ENCODE data around the gene PRDX2.

PRDX2 gene

DNA sequence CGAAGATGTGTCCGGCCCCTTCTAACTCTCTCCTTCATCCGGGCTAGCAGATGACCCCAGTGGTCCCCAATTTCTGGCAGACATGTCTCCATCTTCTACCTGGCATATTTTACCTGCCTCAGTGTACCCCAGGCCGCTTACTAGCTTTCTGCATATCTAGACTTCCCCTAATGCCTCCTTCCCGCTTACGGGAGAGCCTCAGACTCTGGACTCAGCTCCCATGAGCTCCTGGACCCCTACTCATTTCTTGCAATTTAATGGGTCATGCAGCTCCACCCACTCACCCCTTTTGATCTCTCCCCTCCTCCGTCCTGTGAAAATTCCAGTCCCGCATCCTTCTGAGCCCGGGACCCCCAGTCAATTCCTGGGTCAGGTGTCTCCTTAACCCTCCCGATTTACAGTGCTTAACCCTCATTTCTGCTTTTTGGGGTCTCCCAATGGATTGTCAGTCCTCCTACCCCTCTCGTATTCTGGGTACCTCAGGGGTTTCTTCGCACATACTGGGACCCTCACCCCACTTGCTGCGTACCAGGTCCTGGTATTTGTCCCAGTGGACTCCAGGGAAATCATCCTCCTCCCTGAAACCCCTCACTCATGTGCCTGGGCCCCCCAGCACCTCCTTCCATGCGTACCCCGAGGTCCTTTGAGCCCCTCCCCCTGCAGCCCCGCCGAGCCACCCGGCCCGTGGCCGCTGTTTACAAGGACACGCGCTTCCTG lies 10.8 kb downstream of the PRDX2 start:
- Histone ChIP-seq H3K36me3 (ENCODE audit: control insufficient read depth, insufficient read depth, low read length) (no peaks in the 10 kb centered on the region), H3K27me3 (replicated peaks; ENCODE audit: control insufficient read depth, insufficient read depth, low read length) (no peaks in the 10 kb centered on the region), H3K4me3 (replicated peaks; ENCODE audit: low read depth, low read length) (peak overlapping the region; percentile 96)
- TF ChIP-seq, protein P1, sequence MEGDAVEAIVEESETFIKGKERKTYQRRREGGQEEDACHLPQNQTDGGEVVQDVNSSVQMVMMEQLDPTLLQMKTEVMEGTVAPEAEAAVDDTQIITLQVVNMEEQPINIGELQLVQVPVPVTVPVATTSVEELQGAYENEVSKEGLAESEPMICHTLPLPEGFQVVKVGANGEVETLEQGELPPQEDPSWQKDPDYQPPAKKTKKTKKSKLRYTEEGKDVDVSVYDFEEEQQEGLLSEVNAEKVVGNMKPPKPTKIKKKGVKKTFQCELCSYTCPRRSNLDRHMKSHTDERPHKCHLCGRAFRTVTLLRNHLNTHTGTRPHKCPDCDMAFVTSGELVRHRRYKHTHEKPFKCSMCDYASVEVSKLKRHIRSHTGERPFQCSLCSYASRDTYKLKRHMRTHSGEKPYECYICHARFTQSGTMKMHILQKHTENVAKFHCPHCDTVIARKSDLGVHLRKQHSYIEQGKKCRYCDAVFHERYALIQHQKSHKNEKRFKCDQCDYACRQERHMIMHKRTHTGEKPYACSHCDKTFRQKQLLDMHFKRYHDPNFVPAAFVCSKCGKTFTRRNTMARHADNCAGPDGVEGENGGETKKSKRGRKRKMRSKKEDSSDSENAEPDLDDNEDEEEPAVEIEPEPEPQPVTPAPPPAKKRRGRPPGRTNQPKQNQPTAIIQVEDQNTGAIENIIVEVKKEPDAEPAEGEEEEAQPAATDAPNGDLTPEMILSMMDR (IDR thresholded peaks at IDR 0.05; ENCODE audit: insufficient read depth, low read length, poor library complexity, severe bottlenecking): no peak
- DNase-seq (ENCODE audit: extremely low read depth, insufficient read length): no peak

DNA sequence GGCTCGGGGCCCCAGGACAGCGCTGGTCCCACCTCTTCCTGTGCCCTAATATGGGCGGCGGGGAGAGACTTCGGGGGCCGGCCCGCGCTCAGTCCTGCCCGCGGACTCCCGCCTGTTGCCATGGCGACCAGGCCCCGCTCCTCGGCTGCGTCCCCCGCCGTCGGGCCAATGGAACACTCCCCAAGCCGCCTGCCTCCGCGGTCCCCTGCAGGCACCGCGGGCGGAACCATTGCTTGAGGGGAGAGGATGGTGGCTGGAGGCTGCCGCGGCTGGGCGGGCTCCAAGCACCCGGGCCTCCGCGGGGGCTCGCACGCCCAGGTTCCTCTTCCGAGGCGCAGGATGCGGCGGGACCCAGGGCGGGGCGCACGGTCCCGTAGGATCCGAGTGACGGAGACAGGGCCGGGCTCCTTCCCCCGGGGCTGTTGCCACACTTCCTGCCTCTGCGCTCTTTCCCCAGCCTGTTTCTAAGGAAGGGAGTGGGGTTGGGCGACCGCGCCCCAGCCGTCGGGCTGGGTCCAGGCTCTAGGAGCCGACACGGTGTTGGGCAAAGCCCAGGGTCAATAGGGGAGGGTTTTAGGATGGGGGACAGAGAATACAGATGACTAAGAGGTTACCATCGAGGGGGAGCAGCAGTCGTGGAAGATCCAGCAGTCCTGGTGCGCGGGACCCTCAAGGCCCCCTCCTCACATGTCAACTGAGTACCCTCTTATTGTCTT lies 11.5 kb downstream of the PRDX2 start:
- peak; percentile 99 for DNase-seq (ENCODE audit: extremely low read depth, insufficient read length)
- H3K36me3 ChIP-seq (ENCODE audit: control insufficient read depth, insufficient read depth, low read length): no peaks in the 10 kb centered on the region
- H3K4me3 ChIP-seq (replicated peaks; ENCODE audit: low read depth, low read length): peak overlapping the region; percentile 96
- no peaks in the 10 kb centered on the region for H3K27me3 ChIP-seq (replicated peaks; ENCODE audit: control insufficient read depth, insufficient read depth, low read length)
- TF ChIP-seq, protein P1 (IDR thresholded peaks at IDR 0.05; ENCODE audit: insufficient read depth, low read length, poor library complexity, severe bottlenecking): no peak

DNA sequence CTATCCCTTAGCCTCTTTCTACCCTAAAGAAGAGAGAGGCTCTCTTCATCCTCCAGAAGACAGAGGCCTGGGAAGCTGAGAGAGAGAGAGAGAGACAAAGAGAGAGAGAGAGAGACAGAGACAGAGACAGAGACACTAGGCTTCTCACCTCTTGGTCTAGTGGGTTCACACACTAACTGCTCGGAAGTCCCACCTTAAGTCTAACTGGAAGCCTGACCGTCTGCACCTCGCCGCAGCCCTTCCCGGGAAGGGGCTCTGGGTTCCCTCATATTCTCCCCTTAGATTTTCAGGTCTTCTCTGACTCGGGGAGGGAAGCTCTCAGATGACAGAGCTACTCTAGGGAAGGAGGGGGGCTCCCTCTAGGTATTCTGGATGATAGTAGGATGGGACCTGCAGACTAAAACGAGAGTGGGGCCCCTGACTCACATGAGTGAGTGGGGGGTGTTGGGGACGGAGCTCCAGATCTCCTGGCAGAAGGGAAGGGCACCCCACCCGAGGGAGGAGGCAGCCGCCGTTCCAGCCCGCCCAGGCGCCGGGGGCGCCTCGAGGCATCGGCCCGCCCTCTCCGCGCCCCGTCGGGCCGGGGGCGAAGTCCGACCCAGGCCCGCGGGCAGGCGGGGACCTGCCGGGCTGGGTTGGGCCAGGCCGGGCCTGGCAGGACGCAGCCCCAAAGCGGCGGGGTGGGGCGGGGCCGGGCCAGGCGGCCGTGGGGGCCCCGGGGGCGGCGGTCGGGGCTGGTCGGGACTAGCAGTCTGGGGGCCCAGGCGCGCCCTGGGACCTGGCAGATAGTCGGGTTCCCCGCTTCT lies 12.3 kb downstream of the PRDX2 start:
- H3K27me3 ChIP-seq (replicated peaks; ENCODE audit: control insufficient read depth, insufficient read depth, low read length): no peaks in the 10 kb centered on the region
- H3K4me3 ChIP-seq (replicated peaks; ENCODE audit: low read depth, low read length): peak overlapping the region; percentile 62
- TF ChIP-seq, protein P1 (IDR thresholded peaks at IDR 0.05; ENCODE audit: insufficient read depth, low read length, poor library complexity, severe bottlenecking): no peak
- no peak for DNase-seq (ENCODE audit: extremely low read depth, insufficient read length)
- no peaks in the 10 kb centered on the region for H3K36me3 ChIP-seq (ENCODE audit: control insufficient read depth, insufficient read depth, low read length)

DNA sequence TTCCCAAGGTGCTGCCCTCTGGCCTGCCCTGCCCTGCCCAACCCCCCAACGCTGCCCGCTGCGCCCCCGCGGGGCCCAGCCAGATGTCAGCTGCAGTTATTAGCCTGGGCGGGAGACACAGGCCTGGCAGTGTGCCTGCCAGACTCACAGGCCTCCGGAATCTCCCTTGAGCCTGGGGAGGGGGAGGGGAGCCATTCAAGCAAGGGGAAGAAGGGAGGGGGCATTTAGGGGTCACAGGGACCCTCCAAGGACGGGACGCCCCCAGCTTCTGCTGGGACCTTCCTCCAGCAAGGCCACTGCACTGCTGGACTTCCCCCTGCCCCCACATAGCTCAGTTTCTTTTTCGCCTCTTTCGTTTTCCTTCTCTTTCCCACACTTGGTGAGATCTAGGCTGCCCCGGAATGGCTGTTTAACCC lies 12.9 kb downstream of the PRDX2 start:
- DNase-seq (ENCODE audit: extremely low read depth, insufficient read length): peak; percentile 85
- Histone ChIP-seq H3K36me3 (ENCODE audit: control insufficient read depth, insufficient read depth, low read length) (no peaks in the 10 kb centered on the region), H3K27me3 (replicated peaks; ENCODE audit: control insufficient read depth, insufficient read depth, low read length) (no peaks in the 10 kb centered on the region), H3K4me3 (replicated peaks; ENCODE audit: low read depth, low read length) (peak overlapping the region; percentile 62)
- TF ChIP-seq, protein P1 (IDR thresholded peaks at IDR 0.05; ENCODE audit: insufficient read depth, low read length, poor library complexity, severe bottlenecking): peak; percentile 33

DNA sequence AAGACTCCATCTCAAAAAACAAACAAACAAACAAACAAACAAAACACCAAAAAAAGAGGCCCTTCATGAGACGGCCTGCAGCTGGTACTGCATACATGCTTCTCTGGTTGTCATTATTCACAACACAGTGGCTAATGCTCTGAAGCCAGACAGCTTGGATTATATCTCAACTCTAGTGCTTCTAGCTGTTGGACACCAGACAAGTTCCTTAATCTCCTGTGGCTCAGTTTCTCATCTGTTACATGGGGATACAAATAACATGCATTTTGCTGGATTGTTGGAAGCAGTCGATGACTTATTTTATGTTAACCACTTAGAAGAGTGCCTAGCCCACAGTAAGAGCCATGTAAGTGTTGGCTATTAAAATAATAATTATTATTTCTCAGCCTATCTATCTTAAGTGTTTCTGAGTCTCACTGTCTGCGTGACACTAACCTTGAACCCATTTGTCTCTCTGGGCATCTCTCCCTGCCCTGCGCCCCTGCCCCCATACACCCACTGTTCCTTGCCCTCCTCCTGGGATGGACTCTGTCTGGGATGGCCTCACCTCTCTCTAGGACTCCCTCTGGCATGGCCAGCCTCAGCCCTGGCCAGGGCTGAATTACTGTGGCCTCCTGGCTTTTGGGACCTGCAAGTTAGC lies 13.4 kb downstream of the PRDX2 start:
- Histone ChIP-seq H3K27me3 (replicated peaks; ENCODE audit: control insufficient read depth, insufficient read depth, low read length) (no peaks in the 10 kb centered on the region), H3K4me3 (replicated peaks; ENCODE audit: low read depth, low read length) (peak overlapping the region; percentile 62), H3K36me3 (ENCODE audit: control insufficient read depth, insufficient read depth, low read length) (no peaks in the 10 kb centered on the region)
- DNase-seq (ENCODE audit: extremely low read depth, insufficient read length): no peak
- TF ChIP-seq, protein P1 (IDR thresholded peaks at IDR 0.05; ENCODE audit: insufficient read depth, low read length, poor library complexity, severe bottlenecking): no peak

All from GM06990 (cell line).